ENCODE data around the gene CCDC157.

CCDC157 gene

DNA sequence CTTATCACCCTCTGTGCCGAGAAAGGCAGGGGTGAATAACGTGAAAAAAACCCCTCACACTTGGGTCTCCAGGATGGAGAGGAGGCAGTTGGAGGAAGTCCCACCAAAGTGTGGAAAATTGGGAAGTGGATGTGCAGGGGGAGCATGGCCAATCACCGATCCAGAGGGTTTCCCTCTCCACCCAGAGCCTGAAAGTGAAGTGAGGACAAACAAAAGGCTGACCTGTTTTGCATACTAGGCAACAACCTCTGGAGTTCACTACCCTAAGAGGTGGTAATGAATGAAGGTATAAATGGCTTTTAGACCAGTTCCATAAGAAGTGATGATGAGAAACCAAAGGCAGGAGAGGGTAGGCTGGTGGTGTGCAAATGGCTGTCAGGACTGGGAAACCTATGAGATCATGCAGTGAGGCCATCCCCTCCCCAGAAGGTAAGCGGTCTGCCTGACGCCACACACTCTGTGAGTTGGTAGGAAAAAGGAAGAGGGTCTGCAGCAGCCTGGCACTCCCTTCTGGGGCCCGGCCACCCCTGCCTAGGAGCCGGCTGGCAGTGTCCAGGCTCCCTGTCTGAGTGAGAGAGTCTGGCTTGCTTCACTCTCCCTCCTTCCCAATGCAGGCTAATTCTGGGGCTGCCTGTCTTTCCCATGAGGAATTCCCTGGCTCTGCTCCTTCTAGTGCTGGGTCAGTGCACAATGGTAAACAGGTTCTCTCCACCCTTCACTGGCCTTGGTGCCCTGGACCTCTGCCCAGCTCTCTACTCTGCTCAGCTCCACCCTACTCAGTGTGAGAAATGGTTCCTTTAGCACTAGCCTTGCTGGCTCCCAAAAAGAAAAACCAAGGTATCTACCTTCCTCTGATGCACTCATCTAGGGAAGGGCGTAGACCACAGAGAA, 45.7 kb upstream of the CCDC157 start:
- H3K27me3 ChIP-seq, result no peaks in the 10 kb centered on the region
- peaks cover 76 to 94% of the 10 kb centered on the region in 2 experiments for H3K4me1 ChIP-seq (ENCODE audit: control insufficient read depth in 1 of 2, insufficient read depth in 1 of 2, low read depth in 1 of 2, low read length in 1 of 2)
- no peaks in the 10 kb centered on the region for H3K36me3 ChIP-seq
- no peaks in the 10 kb centered on the region for H3K9me3 ChIP-seq
- TF ChIP-seq, protein P1, sequence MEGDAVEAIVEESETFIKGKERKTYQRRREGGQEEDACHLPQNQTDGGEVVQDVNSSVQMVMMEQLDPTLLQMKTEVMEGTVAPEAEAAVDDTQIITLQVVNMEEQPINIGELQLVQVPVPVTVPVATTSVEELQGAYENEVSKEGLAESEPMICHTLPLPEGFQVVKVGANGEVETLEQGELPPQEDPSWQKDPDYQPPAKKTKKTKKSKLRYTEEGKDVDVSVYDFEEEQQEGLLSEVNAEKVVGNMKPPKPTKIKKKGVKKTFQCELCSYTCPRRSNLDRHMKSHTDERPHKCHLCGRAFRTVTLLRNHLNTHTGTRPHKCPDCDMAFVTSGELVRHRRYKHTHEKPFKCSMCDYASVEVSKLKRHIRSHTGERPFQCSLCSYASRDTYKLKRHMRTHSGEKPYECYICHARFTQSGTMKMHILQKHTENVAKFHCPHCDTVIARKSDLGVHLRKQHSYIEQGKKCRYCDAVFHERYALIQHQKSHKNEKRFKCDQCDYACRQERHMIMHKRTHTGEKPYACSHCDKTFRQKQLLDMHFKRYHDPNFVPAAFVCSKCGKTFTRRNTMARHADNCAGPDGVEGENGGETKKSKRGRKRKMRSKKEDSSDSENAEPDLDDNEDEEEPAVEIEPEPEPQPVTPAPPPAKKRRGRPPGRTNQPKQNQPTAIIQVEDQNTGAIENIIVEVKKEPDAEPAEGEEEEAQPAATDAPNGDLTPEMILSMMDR (IDR thresholded peaks at IDR 0.05), result no peak
- H3K4me3 ChIP-seq (ENCODE audit: low read depth in 1 of 2, low read length in 1 of 2), result peak overlapping the region; percentile 2 to 39
- H3K27ac ChIP-seq, result peak overlapping the region; percentile 89

DNA sequence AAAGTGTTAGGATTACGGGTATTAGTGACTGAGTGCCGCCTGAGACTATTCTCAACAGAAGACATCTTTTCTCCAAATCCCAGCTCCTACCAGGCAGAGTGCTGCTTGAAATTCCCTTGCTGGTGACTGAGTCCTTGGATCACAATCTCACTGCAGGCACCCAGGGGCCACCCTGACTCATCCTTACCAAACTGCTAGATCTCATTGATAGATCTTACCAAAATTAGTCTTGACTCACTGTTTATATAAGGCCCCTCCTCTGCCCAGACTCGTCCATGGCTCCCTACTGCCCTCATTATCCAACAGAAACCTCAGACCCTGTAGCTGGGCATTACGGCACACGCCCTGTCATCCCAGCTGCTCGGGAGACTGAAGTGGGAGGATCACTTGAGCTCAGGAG, 44.8 kb upstream of the CCDC157 start:
- no peaks in the 10 kb centered on the region for H3K36me3 ChIP-seq
- H3K4me1 ChIP-seq (ENCODE audit: control insufficient read depth in 1 of 2, insufficient read depth in 1 of 2, low read depth in 1 of 2, low read length in 1 of 2), result peaks cover 73 to 86% of the 10 kb centered on the region in 2 experiments
- TF ChIP-seq, protein P1 (IDR thresholded peaks at IDR 0.05), result no peak
- peak overlapping the region; percentile 89 for H3K27ac ChIP-seq
- no peaks in the 10 kb centered on the region for H3K27me3 ChIP-seq
- H3K9me3 ChIP-seq, result no peaks in the 10 kb centered on the region
- H3K4me3 ChIP-seq (ENCODE audit: low read depth in 1 of 2, low read length in 1 of 2), result no peak overlapping the region

DNA sequence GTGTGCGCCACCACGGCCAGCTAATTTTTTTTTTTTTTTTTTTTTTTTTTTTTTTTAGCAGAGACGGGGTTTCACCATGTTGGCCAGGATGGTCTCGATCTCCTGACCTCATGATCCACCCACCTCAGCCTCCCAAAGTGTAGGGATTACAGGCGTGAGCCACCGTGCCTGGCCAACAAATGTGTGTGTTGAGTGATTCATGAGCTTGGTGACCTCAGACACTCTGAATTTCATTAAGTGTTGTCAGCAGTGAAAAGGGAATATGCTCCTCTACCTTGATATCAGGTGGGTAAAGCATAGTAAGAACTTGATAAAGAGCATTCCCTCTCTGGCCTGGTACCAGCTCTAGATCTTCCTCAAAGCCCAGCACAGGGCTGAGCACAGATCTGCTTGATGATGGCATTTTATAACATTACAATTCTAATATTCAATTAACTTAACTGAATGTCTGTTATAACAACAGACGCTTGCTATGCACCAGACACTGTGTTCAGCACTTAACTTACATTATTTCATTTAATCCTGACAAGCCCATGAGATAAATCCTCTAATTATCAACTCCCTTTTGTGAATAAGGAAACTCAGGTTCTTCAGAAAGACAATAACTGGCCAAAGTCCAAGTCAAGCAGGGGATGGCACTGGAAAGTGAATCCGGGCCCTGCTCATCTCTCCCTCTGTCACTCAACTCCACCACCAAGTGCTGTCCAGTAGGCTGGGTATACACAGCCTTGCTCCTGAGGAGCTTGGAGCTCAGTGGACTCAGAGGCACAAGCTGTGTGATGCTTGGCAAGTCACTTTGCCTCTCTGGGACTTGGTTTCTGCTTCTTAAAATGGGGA, 43.1 kb upstream of the CCDC157 start:
- H3K27ac ChIP-seq, result no peak overlapping the region
- H3K9me3 ChIP-seq, result no peaks in the 10 kb centered on the region
- H3K4me3 ChIP-seq (ENCODE audit: low read depth in 1 of 2, low read length in 1 of 2), result no peak overlapping the region
- H3K4me1 ChIP-seq (ENCODE audit: control insufficient read depth in 1 of 2, insufficient read depth in 1 of 2, low read depth in 1 of 2, low read length in 1 of 2), result peaks cover 73 to 87% of the 10 kb centered on the region in 2 experiments
- TF ChIP-seq, protein P1 (IDR thresholded peaks at IDR 0.05), result no peak
- H3K27me3 ChIP-seq, result no peaks in the 10 kb centered on the region
- no peaks in the 10 kb centered on the region for H3K36me3 ChIP-seq

DNA sequence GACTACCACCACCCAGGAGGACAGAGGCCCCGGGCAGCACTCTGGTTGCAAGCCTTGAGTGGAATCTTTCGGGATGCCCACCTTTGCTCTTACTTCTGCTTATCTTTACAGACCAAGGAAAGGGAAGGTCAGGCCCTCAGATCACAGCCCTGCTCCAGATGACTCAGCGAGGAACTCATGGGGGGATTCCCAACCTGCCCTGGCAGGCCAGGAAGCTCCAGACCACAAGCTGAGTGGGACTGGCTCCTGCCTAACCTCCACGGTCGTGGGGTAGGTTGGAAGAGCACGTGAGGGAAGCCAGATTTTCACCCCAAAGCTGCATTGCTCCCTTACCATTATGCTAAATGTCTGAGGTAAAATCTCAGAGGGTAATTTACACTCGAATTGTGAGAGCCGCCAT, 41.9 kb upstream of the CCDC157 start:
- peak overlapping the region; percentile 36 for H3K27ac ChIP-seq
- TF ChIP-seq, protein P1 (IDR thresholded peaks at IDR 0.05), result no peak
- no peaks in the 10 kb centered on the region for H3K27me3 ChIP-seq
- H3K36me3 ChIP-seq, result no peaks in the 10 kb centered on the region
- H3K4me3 ChIP-seq (ENCODE audit: low read depth in 1 of 2, low read length in 1 of 2), result no peak overlapping the region
- H3K4me1 ChIP-seq (ENCODE audit: control insufficient read depth in 1 of 2, insufficient read depth in 1 of 2, low read depth in 1 of 2, low read length in 1 of 2), result peaks cover 73 to 87% of the 10 kb centered on the region in 2 experiments
- no peaks in the 10 kb centered on the region for H3K9me3 ChIP-seq

DNA sequence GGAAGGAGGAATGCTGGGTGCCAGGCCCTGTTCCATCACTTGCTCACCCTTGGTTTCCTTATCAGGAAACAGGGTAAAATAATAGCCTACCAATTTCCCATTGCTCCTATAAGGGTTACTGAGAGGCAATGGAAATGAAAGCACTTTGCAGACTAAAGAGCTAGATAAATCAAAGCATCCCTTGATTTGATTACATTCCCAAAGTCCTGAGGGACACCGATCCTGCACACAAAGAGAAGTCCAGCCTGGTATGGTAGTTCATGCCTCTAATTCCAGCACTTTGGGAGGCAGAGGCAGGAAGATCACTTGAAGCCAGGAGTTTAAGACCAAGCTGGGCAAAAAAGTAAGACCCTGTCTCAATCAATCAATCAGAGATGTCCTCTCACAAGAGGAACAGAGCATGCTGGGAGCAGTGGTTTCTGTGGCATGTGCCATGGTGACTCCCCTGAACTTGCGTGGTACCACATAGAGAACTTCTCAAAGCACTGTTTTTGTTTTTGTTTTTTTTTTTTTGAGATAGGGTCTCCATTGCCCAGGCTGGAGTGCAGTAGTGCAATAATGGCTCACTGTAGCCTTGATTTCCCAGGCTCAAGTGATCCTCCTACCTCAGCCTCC, 40.7 kb upstream of the CCDC157 start:
- Histone ChIP-seq H3K27me3 (no peaks in the 10 kb centered on the region), H3K4me3 (ENCODE audit: low read depth in 1 of 2, low read length in 1 of 2) (no peak overlapping the region), H3K4me1 (ENCODE audit: control insufficient read depth in 1 of 2, insufficient read depth in 1 of 2, low read depth in 1 of 2, low read length in 1 of 2) (peaks cover 73 to 85% of the 10 kb centered on the region in 2 experiments), H3K27ac (no peak overlapping the region), H3K9me3 (no peaks in the 10 kb centered on the region), H3K36me3 (no peaks in the 10 kb centered on the region)
- TF ChIP-seq, protein P1 (IDR thresholded peaks at IDR 0.05), result no peak

Measured in neutrophil (primary cell).